Measurements from ENCODE around the gene PDGFRB.

DNA sequence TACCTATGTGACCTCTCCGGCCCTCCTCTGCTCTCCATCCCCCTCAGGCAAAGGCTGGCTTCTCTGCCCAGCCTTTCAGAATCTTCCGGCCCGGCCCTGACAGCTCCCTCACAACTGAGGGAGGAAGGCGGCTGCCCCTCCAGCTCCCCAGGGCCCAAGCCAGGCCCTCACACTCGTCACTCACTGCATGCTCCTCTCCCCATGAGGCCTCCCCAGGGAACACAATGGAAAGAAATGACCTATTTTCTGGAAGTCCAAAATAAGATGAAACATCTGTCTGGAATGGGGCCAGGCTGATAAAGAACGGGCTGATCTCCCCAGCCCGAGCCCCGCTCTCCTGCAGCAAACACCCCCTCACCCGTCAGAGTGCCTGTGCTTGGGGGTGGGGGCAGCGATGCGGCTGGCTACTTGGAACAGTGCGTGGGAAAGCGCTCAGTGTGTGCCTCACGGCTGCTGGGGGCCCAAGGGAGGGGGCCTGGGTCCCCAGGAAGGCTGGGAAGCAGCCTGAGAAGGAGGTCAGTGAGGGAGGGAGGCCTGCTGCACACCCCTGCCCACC lies 11.3 kb downstream of the PDGFRB start:
- TF ChIP-seq POLR2AphosphoS5 (IDR thresholded peaks at IDR 0.05; ENCODE audit: borderline replicate concordance, low read depth, low read length) (no peak), FOXP2 (optimal IDR thresholded peaks at IDR 0.05; ENCODE audit: control extremely low read depth, extremely low read length, insufficient read depth) (no peak)
